ENCODE results near the gene FOXD1.

DNA sequence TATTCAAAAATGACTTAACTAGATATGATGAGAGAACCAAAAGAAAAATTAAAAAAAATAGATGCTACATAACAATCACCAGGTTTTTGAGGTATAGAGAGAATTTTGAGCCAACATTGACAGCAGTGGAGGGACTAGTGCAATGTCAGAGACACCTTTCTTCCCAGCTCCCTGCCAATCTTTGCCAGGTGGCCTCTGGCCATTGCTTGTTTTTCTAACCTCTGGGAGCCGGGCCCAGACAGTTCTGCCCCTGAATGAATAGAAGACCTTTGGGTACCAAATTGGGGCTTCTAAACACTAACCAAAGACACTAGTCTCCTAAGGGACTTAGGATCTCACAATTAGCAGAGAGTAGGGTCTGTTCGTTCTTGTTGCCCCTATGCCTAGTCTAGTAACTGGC, 33.4 kb downstream of the FOXD1 start:
- TF ChIP-seq, protein P1, sequence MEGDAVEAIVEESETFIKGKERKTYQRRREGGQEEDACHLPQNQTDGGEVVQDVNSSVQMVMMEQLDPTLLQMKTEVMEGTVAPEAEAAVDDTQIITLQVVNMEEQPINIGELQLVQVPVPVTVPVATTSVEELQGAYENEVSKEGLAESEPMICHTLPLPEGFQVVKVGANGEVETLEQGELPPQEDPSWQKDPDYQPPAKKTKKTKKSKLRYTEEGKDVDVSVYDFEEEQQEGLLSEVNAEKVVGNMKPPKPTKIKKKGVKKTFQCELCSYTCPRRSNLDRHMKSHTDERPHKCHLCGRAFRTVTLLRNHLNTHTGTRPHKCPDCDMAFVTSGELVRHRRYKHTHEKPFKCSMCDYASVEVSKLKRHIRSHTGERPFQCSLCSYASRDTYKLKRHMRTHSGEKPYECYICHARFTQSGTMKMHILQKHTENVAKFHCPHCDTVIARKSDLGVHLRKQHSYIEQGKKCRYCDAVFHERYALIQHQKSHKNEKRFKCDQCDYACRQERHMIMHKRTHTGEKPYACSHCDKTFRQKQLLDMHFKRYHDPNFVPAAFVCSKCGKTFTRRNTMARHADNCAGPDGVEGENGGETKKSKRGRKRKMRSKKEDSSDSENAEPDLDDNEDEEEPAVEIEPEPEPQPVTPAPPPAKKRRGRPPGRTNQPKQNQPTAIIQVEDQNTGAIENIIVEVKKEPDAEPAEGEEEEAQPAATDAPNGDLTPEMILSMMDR (optimal IDR thresholded peaks at IDR 0.05 in 1 of 3, IDR thresholded peaks at IDR 0.05 in 1 of 3, conservative IDR thresholded peaks at IDR 0.05 in 1 of 3; ENCODE audit: extremely low read depth in 1 of 3, insufficient read depth in 2 of 3, low read length in 3 of 3): no peak
- TF ChIP-seq EZH2 (IDR thresholded peaks at IDR 0.05; ENCODE audit: low read length): no peak

Measured in keratinocyte (primary cell).